ENCODE data around the gene ATP13A2.

GRCh38 chr1:16983649-16984048, 28.1 kb downstream of the ATP13A2 start:
- TF ChIP-seq CTCF (IDR thresholded peaks at IDR 0.05) (no peak), POLR2A (IDR thresholded peaks at IDR 0.05) (no peak)
